WI38 (cell line): ENCODE results near the gene THAP7.

Experiments
- H3K4me3 ChIP-seq: 2 replicates; pipeline ENCODE4 v1.5.1; 2011; ENCODE audit warnings: low read depth, mild to moderate bottlenecking, control low read depth, low read length
- CTCF ChIP-seq: IDR thresholded peaks from 2 replicates; pipeline ENCODE4 v1.5.1; 2012; ENCODE audit warnings: low read depth, mild to moderate bottlenecking, control low read depth, low read length

THAP7 gene

GRCh38 chr22:20970939-20971657 is 30.8 kb downstream of the THAP7 start:
- no peak overlapping the region for H3K4me3 ChIP-seq
- TF ChIP-seq CTCF, result no peak

GRCh38 chr22:20968281-20968977 is 33.5 kb downstream of the THAP7 start:
- TF ChIP-seq CTCF, result no peak
- no peak overlapping the region for H3K4me3 ChIP-seq

GRCh38 chr22:20967697-20968211 is 34.2 kb downstream of the THAP7 start:
- no peak for TF ChIP-seq CTCF
- H3K4me3 ChIP-seq, result no peak overlapping the region

GRCh38 chr22:20966883-20967696 is 34.8 kb downstream of the THAP7 start, which contains the start of gene AIFM3:
Gene AIFM3 (plus strand): TSS chr22:20967255. CDS start chr22:20967945, 690 bp downstream.
- TF ChIP-seq CTCF, result no peak
- H3K4me3 ChIP-seq, result no peak within 1 kb of the TSS

- no peak for TF ChIP-seq CTCF
- no peak overlapping the region for H3K4me3 ChIP-seq
Observed at GRCh38 chr22:20965888-20966855, 35.7 kb downstream of the THAP7 start.

- H3K4me3 ChIP-seq, result peak overlapping the region; percentile 8; the same call in 1 of the 2 replicates
Observed at GRCh38 chr22:20965104-20965887, 36.6 kb downstream of the THAP7 start.

More at GRCh38 chr22:20965104-20965887, 36.6 kb downstream of the THAP7 start:
- no peak for TF ChIP-seq CTCF
